Fibroblast of villous mesenchyme (primary cell): Measurements from ENCODE around the gene SLC17A9. TPM values are rescaled to one million over a fixed set of nuclear protein-coding genes. Genes with fewer than 3 reads are reported as not detected.

Source experiments
- DNase-seq: peaks from one replicate; pipeline ENCODE4 v3.0.0-alpha.2; 2010; ENCODE audit warnings: low read depth
- H3K4me3 ChIP-seq: 2 replicates; pipeline ENCODE4 v1.5.1; 2011; ENCODE audit warnings: low read depth, mild to moderate bottlenecking, low read length
- CTCF ChIP-seq: IDR thresholded peaks from 2 replicates; pipeline ENCODE4 v1.5.1; 2012; ENCODE audit warnings: low read depth, mild to moderate bottlenecking, low read length; ENCODE audit not compliant: insufficient read depth
- total RNA-seq: library from RNA; depleted of rRNA; stranded (reverse); fragments of >200 nt; gene quantifications from 2 replicates; pipeline ENCODE4 v1.2.3, GENCODE V29; 2012

SLC17A9 gene
- total RNA-seq, 1 donor, result 23.7 TPM

GRCh38 chr20:62908971-62909791 lies 43.3 kb upstream of the SLC17A9 start:
- no peak for TF ChIP-seq CTCF
- no peak overlapping the region for H3K4me3 ChIP-seq
- no peak for DNase-seq

GRCh38 chr20:62910217-62910766 lies 42.2 kb upstream of the SLC17A9 start:
- TF ChIP-seq CTCF, result no peak
- no peak overlapping the region for H3K4me3 ChIP-seq
- DNase-seq, result no peak

DNA sequence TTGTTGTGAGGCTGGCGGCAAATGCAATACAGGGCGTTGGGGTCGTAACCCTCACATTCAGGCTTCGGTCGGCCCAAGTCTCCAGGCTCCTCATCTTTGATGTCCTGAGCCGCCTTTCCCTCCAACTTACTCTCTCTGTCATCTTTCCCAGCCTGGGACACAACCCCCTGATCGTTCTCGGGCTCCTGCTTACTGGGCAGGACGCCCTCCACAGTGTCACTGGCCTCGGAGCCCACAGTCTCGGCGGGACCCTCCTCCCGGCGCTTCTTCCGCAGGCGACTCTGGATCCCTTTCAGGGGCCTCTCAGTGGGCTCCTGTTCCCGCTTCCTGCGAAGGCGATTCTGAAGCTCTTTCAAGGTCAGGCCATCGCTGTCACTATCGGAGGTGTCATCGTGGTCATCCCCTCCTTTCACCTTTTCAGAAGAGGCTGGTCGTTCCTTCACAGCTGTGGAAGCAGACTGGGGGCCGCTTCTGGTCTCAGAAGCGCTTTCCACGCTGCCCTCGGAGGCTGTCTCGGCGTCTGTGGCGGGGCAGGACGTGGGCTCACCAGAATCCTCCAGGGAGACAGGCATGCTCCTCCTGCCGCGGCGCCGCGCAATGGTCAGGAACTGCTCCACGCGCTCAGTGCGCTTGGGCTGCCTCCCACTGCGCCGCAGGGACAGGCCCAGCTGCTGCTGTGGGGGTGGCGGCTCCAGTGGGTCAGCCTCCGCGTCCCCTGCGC lies 41.6 kb upstream of the SLC17A9 start:
- no peak overlapping the region for H3K4me3 ChIP-seq
- DNase-seq, result no peak
- no peak for TF ChIP-seq CTCF

DNA sequence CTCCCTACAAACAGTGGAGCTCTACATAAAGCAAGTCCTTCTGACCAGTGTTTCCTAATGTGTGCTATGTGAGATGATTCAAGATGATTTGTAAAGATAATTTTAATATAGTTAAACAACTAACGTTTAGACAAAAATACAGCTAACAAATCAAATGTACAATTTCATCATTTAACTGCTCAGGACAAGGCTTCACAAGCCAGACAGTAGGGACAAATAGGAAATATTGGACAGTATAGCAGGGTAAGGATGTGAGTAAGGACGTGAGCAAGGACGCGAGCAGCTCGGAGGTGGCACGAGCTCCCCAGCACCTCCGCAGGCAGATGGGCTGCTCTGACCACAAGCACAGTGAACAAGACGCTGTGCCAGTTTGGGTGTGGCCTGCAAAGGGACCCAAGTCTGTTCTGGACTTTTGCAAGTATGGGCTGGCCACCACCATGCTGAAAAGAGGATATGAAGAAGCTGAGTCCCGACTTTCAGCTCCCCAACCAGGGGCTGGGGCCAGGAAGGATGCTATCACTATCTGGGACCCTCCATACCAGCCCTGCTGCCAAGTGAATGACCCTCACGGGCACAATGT lies 40.7 kb upstream of the SLC17A9 start:
- no peak for TF ChIP-seq CTCF
- no peak for DNase-seq
- no peak overlapping the region for H3K4me3 ChIP-seq

DNA sequence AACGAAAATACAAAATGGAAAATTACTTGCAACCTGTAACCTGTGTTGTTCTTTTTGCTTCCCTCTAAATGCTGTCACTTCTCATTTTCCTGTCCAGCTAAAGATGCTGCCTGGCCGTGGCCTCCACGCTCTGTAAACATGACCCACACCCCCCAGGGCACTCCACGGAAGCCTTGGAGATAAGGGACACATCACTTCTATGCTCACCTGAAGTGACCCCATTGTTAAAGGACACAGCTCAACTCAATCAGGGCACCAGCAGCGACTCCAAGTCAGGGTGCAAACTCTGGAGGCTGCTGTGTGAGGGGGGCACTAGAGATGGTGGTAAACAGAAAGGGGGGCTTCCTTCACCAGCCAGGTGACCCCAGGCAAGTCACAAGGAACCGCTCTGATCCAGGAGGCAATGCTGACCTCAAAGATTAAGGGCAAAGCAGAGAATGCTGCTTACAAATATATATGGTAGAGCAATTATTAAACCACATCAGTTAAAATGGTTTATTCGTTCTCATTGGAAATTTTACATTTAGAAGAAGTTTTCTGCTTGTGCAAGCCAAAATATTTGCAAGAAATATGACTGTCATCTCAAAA lies 39.4 kb upstream of the SLC17A9 start:
- TF ChIP-seq CTCF, result no peak
- no peak overlapping the region for H3K4me3 ChIP-seq
- no peak for DNase-seq

DNA sequence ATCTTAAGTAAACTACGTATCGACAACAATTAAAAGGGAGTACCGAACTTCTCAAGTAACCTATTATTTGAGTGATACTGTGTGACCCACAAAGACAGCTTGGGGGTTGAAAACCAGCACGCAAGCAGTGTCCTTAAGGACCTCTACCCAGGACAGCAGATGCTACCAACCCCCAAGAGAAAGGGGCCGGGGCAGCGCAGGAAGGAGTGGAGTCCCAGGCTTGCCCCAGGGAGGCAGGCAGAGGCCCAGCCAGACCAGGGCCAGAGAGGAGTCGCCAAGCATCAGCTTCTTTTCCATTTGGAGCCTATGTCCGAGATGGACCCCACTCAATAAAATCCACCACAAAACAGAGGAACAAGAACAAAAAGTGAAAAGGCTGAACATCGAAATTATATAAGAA lies 38.1 kb upstream of the SLC17A9 start:
- no peak overlapping the region for H3K4me3 ChIP-seq
- TF ChIP-seq CTCF, result no peak
- DNase-seq, result no peak
